Subcutaneous preadipocyte (primary cell): Measurements from ENCODE around the gene GJC2. TPM values are rescaled to one million over a fixed set of nuclear protein-coding genes. Genes with fewer than 3 reads are reported as not detected.

Experiments used
- small RNA-seq: library from RNA; depleted of rRNA; stranded (forward); fragments of <200 nt; gene quantifications from one replicate; pipeline ENCODE3, GENCODE V24; 2012
- total RNA-seq: library from RNA; depleted of rRNA; stranded (reverse); fragments of >200 nt; gene quantifications from 2 replicates; pipeline ENCODE4 v1.2.3, GENCODE V29; 2012

GJC2 gene
- total RNA-seq, result 1.8 and 2.7 TPM in 2 replicates

DNA sequence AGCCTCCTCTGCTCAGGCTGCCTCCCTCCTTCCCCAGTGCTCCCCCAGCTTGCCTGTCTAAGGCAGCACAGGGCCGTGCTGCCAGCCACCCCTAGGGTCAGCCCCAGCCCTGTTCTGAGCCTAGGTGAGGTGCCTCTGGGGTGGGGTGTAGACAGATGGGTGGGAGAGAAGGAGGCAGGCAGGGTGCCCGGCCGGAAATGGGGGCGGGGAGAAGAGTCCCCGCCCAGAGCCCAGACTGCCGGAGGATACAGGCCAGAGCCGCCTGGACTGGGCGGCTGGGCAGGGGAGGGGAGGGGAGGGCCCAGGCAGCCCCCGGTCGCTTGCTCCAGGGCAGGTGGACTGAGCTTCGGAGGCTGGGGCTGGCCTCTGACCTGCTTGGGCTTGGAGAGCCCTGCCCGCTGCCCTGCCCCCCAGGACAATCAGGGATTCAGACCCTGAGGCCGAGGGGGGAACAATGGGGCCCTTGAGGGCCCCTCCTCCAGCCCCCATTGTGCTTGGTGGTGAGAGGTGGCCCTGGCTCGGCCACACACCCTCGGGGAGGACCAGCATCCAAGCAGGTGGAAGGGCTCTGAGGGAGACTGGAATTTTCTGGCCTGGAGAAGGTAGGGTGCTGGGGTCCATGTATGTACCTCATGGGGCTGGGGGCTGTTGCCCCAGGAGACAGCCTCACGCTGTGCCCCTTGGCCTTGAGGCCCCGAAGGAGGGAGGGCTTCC lies at the start of gene GJC2:
Gene GJC2 (plus strand): TSS at position 525 of the 714 bp plus-strand sequence. CDS start 7,829 bp downstream, outside the sequence.

GRCh38 chr1:228102791-228103620 lies 46.7 kb upstream of the GJC2 start, which contains the start of gene C1orf35:
Gene C1orf35 (minus strand): TSS chr1:228103325. CDS start chr1:228103227, 98 bp downstream.

DNA sequence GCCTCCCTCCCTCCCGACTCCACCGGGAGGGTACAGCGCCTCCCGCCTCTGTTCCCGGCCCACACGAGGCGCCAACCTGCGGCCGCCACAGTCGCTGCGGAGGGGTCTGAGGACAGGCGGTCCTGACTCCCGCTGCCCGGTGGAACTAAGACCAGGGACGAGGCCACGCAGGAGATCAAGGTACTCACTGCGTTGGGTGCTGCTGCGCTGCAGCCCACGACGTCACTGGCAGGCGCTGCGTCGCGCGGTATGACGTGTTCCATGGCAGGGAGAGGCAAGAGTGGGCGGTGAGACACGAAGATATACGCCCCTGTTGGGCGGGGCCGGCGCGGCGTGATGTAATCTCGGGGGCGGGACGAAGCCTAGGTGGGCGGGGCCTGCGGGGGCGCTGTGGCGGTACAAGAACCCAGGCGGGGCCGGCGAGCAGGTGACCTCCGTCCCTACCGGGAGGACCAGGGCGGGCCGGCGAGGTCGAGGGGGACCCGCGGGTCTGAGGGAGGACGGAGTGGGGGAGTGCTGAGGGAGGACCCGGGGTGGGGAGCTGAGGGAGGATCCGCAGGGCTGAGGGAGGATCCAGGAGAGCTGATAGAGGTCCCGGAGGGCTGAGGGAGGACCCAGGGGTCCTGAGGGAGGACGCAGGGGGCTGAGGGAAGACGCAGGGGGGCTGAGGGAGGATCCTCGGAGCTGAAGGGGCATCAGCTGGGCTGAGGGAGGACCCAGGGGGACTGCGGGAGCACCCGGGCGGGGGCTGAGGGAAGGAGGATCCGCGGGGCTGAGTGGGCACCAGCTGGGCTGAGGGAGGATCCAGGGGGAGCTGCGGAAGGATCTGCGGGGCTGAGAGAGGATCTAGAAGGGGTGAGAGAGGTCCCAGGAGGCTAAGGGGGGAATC lies 40.4 kb upstream of the GJC2 start, which contains the start of gene MRPL55:
Gene MRPL55 (minus strand): TSS at position 227 of the 889 bp plus-strand sequence. CDS start 1,039 bp downstream, outside the sequence.

DNA sequence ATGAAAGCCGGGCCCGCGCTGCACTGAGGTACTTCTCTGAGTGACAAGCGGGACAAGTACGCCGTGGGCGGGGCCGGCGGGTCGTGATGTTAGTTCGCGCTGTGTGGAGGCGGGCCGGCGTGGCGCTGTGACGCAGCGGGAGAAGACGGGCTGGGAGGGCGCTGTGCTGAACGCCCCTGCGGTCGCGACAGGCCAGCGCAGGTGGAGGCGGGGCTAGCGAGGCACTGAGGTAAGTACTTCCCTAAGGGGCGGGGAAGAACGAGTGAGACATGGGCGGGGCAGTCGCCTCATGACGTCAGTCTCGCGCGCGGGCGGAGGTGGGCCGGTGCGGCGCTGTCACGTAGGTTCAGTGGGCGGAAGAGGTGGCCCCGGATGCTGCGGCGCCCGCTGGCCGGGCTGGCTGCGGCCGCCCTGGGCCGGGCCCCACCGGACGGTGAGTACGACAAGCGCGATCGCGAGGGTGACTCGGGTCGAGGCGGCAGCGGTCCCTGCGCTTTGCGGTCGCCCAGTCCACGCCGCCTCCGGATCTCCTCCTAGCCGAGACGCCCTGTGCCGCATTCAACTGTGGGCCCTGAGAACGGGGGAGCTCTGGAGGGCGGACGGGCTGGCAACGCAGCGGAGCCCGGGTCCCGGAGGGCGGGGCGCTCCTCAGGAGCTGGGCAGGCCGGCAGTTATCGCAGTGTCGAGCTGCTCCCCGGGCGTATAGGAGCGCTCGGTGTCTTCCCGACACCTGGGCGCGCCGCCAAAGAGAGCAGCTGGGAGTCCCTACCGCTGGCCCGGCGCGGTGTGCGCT lies 9.6 kb upstream of the GJC2 start, which contains the start of gene GUK1:
Gene GUK1 (plus strand): TSS at position 349 of the 793 bp plus-strand sequence. CDS start 24 bp downstream, at position 373.

GRCh38 chr1:228165372-228166169 lies 15.8 kb downstream of the GJC2 start, which contains the start of gene IBA57:
Gene IBA57 (plus strand): TSS chr1:228165804. CDS start chr1:228165817, 13 bp downstream.

GRCh38 chr1:228207851-228208821 lies 58.4 kb downstream of the GJC2 start, which contains the start of gene OBSCN:
Gene OBSCN (plus strand): TSS chr1:228208044. CDS start chr1:228211784, 3,740 bp downstream.

Small RNA genes within 50 kb of the gene (small RNA-seq; reads per million reads assigned to genes)
- not detected for gene AL359510.1

Other genes starting within 250 kb of the GJC2 start
- gene WNT9A, start 202.0 kb upstream of the GJC2 start, total RNA-seq, result 0.78 and 1.5 TPM in 2 replicates
- gene WNT3A, start 142.9 kb upstream of the GJC2 start, total RNA-seq, result not detected in 2 replicates
- gene ARF1, start 67.2 kb upstream of the GJC2 start, total RNA-seq, result 258 and 280 TPM in 2 replicates
- gene C1orf35, start 46.6 kb upstream of the GJC2 start, total RNA-seq, result 5.5 and 10.7 TPM in 2 replicates
- 35.2 and 51.4 TPM in 2 replicates for gene MRPL55, start 40.6 kb upstream of the GJC2 start, total RNA-seq
- 295 and 463 TPM in 2 replicates for gene GUK1, start 9.7 kb upstream of the GJC2 start, total RNA-seq
- 3.7 and 4.3 TPM in 2 replicates for gene IBA57, start 15.9 kb downstream of the GJC2 start, total RNA-seq
- gene OBSCN, start 58.1 kb downstream of the GJC2 start, total RNA-seq, result 1.4 and 2.9 TPM in 2 replicates